Fibroblast of peridontal ligament (primary cell): ENCODE measurements around the gene HMOX2.

ENCODE experiments used
- DNase-seq: peaks from one replicate; pipeline ENCODE4 v3.0.0-alpha.2; 2010; ENCODE audit errors: extremely low read depth

Gene HMOX2

DNA sequence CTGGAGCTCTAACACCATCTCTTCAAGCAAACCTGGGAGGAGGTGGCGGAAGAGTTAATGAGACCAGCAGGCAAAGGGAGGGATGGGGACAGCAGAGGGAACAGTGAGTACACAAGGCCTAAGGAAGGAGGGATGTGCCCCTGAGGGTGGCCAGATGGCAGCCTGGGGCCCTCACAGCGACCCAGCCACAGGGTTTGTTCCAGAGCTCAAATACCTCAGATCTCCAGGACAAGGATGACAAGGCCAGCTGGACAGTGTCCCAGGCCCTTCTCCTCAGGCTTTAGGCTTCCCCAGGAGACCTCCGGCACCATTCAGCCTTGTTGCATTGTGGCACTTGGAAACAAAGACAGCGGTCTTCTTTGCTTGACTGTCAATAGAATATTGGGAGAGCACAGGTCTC, 47.5 kb downstream of the HMOX2 start:
- no peak for DNase-seq

DNA sequence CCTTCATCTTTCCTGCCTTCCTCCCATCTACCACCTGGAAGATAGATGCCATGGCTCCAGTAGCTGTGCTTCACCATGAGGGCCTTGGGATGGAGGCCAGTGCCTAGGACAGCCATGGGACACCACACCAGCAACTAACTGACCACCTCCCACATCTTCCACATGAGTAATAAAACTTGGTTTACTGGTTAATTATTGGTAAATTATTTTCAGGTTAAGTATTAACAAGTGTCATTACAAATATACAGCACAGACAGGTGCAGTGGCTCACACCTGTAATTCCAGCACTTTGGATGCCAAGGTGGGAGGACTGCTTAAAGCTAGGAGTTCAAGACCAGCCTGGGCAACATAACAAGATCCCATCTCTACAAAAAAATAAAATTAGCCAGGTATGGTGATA, 48.4 kb downstream of the HMOX2 start:
- DNase-seq, result no peak

DNA sequence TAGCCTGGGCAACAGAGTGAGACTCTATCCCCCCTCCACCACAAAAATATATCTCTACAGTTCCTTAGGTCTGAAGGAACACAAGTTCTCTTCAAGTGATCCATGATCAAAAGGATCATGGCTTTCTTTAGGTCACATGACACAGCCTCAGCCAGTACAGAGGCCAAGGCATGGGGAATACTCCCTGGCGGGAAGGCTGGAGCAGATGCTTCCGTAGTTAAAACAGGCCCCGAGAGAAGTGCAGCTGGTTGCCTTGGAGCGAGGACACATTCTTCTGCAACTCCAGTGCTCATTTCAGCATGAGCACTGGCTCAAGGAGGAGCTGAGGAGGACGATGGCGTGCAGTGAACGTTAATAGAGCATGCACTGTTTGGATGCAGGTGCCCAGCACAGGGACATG, 48.9 kb downstream of the HMOX2 start:
- DNase-seq, result no peak

DNA sequence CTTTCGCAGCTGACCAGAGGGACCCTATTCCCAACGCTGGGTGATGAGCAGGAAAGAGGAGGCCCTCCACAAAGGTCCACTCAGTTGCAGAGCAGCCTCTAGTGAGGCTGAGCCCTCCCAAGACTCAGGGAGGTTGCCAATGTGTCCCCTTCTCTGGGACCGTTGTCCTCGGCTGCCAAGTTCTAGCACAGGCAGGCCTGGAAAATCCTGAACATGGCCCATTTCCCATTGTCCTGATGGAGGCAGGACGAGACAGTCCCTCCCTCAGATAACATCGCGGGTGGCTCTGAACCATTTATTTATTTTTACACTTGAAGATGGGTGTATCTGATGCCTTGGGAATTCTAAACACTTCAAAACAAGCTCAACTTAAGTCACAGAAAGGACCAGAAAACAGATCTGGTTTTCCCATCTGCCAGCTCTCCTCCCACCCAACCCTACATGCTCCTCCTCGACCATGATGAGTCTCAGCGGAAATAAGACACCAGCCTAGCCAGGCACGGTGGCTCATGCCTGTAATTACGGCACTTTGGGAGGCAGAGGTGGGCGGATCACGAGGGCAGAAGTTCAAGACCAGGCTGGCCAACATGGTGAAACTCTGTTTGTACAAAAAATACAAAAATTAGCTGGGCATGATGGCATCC, 49.6 kb downstream of the HMOX2 start:
- no peak for DNase-seq

DNA sequence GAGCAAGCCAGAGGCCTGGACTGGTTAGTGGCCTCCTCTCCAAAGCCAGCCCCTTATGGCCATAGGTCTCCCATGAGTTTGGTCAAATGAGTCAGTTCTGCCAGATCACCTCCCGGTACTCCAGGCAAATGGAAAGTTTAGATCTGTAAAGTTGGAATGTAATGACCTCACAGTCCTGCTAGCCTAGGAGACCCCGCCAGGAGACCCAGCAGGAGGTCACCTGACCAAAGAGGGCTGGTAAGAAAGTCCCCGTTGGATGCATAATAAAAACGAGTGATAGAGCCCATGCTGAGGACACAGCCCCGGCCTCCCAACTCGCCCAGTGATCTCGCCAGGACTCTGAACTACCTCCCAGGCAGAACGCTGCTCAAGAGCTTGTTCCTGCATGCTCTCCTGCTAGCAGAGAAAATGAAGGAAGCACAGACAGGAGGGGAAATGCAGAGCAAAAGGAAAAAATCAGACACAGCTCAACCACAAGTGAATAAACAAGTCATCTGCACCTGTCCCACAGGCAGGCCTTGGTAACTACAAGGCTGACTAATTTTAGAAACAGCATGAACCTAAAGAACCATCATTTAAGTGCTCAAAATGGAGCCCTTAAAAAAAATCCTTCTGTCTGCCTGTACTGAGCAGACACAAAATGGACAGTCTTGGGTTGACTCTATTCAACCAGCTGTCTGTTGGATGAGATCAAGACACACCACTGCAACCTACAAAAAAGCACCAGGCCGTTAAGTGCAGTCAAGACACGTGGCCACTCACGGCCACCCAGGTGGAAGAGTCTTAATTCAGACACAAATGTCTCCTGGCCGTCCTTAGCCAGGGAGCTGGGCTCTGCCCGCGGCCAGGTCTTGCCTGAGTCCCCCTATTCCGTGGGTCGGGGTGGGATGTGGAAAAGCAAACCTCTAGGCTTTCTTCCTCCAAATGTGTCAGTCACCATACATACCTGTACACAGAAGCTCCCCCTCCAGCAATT, 53.2 kb downstream of the HMOX2 start:
- peak; percentile 53 for DNase-seq

DNA sequence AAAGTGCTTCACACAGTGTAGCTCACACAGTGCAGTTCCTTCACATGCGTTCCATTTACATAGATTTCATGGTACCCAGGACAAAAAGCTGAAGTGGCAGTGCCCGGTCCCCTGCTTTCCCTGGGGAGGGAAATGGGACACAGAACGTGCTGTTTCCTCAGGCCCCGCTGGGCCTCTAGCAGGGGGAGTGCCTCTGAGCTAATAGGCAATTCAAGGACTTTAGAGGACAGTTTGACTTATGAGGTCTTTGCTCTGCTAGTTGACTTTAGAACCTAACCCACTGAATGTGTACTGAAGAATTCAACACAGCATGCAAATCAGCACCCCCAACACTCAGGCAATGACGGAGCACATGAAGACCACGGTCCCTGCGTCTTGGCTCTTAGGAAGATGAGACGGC, 55.6 kb downstream of the HMOX2 start:
- DNase-seq, result no peak

DNA sequence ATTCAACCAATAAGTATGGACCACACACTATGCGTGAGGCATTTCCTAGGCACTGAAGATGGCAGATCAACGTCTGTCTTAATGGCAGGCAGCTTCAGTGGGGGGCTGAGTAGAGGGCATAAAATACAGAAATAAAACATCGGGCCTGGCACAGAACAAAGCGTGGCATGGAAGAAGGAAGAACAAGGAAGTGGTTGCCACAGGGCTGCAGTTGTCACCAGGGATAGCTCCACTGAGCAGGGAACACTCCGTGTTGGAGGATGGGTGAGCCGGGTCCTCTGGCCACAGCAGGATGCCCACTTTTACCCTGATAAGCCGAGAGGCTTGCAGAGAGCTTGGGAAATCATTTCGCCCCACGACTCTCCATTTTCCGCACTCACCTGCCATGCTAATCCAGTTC, 56.0 kb downstream of the HMOX2 start:
- no peak for DNase-seq

DNA sequence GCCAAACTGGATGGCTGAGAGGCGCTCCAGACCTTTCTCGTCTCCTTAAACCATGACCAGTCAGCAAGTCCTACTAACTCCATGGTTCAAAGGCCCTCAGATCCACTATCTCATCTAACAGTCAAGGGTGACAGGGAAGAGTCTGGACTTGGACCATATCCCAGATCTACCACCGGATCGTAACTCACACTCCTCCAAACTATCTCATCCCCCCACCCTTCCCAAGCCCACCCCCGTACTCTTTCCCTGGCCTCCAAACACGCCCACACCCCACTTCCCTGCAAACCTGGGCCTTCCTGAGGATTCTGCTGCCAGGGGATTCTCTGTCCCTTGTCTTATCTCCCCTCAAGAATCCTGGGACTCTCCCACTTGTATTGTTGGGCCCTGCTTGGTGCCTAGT, 57.3 kb downstream of the HMOX2 start:
- DNase-seq, result no peak

DNA sequence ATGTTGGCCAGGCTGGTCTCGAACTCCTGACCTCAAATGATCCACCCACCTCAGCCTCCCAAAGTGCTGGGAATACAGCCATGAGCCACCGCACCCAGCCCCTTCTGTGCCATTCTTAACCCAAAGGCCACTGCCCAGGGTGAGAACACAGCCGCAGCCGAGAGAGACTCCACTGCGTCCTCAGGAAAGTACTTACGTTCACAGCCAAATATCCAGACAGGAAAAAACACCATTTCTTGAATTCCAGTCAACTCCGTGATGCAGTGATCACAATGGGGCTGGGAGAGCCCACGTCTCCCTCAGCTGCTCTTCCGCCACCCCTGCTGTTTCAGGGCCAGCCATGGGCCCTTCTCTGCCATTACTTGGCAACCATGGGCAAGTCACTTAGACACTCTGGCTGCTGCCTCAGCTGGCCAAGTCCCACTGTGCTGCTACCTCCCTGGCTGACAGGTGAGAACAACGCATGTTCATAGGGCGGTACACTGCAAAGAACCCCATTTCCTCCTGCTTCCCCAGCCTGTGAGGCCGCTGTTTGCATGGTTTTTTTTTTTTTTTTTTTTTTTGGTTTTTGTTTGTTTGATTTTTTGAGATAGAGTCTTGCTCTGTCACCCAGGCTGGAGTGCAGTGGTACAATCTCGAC, 58.1 kb downstream of the HMOX2 start:
- DNase-seq, result no peak

DNA sequence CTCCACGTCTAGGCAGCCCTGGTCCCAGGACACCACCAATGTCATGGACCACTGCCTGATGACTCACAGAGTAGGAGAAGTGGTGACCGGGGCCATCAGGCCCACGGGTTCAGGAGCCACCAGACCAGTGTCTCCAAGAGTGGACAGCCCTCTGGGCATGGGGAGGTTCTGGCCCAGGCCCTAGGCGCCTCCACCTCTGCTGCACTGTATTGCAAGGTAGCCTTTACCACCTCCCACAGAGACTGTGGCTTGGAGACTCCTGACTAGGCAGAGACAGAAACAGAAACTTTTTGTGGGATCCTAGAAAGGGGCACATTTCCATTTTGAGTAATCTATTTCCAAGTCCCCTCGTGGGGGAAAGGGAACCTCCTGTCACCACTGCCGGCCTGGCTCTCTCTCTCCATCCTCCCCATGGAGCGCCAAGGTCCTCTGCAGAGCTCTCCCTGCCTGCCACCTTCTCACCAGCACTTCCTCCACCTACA, 59.5 kb downstream of the HMOX2 start:
- DNase-seq, result no peak

DNA sequence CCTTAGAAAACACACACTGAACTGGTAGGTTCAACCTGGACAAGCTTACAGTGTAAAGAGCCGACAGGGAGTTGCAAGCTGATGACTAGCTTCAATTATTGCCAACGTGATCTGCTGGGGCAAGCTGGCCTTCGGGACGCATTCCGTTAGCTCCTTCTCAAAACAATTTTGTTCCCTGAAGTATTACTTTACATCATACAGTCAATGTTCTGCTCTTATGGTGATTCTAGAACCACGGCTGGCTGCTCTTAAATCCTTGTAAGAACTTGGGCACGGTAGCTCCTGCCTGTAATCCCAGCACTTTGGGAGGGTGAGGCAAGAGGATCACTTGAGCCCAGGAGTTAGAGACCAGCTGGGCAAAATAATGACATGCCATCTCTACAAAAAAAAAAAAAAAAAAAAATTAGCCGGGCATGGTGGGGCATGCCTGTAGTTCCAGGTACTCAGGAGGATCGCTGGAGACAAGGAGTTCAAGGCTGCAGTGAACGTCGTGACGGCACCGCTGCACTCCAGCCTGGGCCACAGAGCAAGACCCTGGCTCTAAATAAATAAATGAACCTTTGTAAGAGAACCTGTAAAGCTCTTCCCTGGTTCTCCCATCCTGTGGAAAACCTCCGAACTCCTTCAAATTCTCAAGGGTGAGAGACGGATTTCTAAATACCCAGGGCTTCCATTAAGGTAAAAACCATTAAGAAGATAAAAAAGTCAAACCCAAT, 60.4 kb downstream of the HMOX2 start:
- DNase-seq, result peak; percentile 14

DNA sequence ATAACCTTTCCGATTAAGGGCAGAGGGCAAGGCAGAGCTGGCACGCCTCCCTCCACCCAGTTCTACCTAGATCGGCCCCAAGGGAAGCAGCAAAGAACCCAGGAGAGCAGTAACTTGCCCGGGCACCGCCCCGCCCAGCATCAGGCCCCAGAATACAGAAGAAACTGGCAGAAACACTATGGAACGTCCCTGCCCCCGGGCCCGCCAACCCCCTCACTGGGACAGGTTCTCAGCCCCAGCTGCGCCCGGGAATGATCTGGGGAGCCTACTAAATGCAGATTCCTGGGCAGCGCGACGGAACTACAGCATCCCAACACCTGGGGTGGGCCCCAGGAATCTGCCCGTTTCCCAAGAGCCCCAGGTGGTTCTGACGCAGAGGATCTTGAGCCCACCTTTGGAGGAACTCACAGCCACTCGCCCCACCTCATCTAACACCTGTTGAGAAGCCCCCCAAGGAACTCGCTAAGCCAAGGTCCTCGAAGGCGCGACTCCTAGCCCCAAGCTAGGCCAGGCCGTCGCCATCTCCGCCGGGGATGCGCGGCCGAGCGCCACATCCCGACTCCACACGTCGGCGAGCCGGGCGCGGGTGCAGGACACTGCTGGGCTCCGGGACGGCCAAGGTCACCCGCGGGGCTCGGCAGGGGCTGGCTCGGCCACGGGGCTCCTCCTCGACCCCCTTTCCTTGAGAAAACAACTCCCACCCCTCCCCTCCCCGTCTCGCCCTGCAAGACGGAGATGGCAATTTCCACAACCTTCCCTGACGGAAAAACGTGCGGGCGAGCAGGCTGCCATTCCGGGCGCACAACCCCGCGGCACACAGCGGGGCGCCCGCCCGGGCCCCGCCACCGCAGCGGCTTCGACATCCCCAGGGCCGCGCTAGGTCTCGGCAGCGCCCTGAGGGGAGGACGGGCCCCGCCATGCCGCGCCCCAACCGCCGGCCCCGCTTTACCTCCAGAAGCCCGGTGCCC, 61.5 kb downstream of the HMOX2 start:
- DNase-seq, result no peak

DNA sequence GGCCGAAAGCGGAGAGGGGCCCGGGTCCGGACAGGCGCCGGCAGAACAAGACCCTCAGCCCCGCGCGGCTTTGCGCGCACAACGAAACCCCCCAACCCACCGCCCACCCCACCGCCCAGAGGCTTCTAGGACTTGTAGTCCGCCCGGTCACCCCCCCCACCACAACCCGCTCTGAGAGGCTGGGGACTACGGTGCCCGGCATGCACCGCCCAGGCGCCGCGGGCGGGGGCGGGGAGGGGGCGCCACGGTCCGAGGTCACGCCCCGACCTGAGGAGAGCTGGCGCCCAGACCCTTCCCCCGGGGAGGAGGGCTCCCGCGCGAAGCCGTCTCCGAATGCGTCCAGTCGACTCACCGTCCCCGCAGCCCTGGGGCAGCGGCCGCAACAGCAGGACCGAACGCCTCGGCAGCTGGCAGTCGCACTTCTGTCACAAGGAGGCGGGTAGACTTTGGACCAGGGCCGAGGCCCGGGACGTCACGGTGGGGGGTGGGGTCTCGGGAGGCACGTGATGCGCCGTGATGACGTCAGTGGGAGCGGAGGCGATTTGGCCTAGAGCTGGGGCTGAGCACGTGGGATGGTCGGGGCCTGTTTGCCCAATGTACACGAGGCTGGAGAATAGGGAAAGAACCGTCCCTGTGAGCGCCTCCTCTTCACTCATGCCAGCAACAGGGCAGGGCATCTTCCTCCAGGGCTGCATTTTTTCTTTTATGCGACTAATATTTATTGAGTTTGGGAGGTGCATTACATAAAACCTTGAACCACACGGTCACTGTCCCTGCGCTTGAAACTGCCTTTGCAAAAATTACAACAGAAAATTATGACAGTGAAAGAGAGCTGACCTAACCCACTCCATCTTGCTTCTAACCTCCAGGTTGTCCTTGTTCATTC, 62.4 kb downstream of the HMOX2 start, which contains the start of gene CDIP1:
CDIP1 (minus strand) TSS at position 424 of the 886 bp plus-strand sequence. CDS start 24,643 bp downstream, outside the sequence.
- peak; percentile 95 for DNase-seq

DNA sequence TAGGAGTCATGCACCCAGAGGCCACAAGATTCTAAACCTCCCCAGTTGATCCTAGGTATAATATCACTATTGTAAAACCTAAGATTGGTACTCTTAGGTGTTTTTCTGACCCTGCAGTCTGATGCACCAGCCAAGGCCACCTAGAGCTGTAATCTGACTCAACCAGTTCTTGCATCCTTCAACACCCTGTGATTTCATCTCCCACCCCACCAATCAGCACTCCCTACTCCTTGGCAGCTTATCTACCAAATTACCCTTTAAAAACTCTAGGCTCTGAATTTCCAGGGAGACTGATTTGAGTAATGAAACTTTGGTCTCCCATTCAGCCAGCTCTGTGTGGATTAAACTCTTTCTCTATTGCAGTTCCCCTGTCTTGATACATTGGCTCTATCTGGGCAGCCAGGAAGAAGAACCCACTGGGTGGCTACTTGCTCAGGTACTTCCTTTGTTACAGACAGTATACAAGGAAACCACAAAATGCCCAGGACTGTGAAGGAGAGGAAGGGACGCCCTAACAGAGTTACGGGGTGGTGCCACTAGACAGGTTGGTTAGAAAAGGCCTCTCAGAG, 63.6 kb downstream of the HMOX2 start:
- no peak for DNase-seq

DNA sequence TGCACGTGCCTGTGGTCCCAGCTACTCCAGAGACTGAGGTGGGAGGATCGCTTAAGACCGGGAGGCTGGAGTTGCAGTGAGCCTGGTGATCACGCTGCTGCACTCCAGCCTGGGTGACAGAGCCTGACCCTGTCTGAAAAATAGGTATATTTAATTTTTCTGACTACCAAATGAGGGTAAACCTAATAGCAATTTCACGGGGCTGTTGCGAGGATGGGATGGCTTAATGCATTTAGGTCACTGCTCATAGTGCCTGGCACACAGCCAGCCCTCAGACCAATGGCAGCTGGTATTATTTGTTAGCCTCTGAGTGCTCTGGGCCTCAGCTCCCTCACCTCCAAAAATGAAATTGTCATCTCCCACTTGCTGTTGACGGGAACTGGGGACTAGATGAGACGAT, 68.3 kb downstream of the HMOX2 start:
- DNase-seq, result no peak

DNA sequence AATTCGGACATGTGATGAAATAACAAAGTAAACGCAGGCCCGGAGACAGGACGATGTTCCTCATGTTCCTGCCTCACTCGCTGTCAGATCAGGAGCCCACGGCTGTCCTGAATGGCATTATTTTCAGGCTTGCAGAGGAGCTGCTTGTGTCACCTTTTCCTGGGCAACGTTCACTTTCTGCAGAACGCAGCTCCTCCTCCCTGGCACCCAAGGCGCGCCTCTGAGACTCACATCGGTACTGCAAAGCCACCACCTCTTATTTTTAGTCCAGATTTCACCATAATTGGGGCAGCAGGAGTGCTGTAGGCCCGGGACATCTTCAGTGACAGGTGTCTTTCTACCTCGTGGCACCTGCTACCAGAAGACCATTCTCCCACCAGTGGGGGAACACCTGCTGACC, 71.9 kb downstream of the HMOX2 start:
- no peak for DNase-seq

DNA sequence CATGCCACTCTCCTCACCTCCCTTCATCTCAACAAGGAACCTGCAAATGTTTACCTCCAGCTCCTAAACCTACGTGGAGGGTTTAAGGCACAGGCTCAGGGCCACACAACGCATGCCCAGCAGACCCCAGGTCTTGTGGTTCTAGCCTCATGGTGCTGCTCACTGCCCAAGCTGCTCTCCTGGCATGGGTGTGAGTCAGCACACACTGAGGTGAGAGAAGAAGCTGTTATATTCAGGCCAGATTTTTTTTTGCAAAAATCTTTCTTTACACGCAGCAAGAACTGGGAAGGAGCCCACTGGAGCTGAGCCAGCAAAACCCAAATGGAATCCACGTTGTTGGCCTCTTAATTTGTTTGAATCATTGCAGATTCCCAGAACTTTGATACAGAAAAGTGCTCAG, 74.4 kb downstream of the HMOX2 start:
- peak; percentile 2 for DNase-seq

DNA sequence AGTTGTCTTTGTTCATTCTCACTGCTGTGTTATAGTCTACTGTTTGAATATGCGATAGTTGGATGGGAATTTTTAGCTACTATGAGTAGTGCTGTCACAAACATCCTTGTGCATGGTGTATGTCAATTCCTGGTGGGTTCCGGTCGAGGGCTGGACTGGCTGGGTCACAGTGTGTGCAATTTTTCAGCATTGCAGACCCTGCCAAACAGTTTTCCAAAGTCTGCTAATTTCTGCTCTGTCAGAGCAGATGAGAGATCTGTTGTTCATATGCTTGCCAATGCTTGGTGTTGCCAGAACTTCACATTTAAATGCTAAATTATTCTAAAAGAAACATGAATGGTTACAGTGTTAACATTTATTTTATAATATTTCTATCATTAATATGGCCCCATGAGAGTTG, 76.3 kb downstream of the HMOX2 start:
- DNase-seq, result no peak

DNA sequence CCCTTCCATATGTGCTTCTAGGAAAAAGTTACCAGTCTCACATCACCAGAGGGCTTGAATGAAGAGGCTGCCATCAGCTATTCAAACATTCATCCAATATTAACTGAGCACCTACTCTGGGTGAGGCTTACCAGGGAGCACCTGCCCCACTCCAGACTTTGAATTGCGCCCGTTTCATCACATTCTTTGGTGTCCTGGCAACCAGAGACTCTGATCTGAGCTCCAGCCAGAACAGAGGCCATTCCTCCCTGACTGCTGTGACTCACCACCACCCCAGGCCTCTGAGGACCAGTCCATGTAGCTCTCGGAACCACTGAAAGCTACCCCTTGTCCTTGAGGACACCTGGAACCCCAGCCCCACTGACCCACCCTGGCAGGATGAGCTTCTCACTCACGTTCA, 79.9 kb downstream of the HMOX2 start, which contains the start of gene C16orf96:
C16orf96 (plus strand) TSS at position 229 of the 400 bp plus-strand sequence; CDS start at position 379, 150 bp downstream.
- peak; percentile 14 for DNase-seq
